WI38 (cell line): ENCODE results near the gene VASN.

Experiments
- H3K4me3 ChIP-seq: 2 replicates; pipeline ENCODE4 v1.5.1; 2011; ENCODE audit warnings: low read depth, mild to moderate bottlenecking, control low read depth, low read length
- CTCF ChIP-seq: IDR thresholded peaks from 2 replicates; pipeline ENCODE4 v1.5.1; 2012; ENCODE audit warnings: low read depth, mild to moderate bottlenecking, control low read depth, low read length

The VASN gene

DNA sequence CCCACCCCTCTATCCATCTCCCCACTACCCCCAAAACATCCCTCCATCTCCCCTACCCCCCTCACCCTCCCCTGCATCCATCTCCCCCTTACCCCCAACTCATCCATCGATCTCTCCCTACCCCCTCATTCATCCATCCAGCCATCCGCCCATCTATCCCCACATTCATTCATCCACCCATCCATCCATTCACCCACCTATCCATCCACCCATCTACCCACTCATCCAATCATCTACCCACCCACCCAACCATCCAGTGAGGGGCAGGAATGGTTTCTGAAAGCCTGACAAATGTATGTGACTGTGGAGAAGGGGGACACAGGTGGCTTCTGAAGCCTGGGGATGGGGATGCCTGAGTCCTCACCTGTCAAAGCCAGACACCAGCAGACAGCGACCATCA is 11.7 kb upstream of the VASN start:
- TF ChIP-seq CTCF = no peak
- H3K4me3 ChIP-seq = no peak overlapping the region

DNA sequence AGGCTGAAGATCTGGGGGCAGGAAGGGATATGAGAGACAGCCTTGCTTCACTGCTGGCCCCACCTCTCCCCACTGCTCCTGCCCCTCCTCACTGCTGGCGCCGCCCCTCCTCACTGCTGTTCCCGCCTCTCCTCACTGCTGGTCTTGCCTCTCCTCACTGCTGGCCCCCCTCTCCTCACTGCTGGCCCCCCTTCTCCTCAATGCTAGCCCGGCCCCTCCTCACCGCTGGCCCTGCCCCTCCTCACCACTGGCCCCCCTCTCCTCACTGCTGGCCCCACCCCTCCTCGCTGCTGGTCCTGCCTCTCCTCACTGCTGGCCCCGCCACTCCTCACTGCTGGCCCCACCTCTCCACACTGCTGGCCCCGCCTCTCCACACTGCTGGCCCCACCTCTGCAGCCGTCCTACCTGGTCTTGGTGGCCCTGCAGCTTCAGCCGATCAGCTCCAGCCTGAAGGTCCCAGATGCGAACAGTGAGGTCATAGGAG is 11.1 kb upstream of the VASN start:
- no peak for TF ChIP-seq CTCF
- H3K4me3 ChIP-seq = no peak overlapping the region

- no peak for TF ChIP-seq CTCF
- H3K4me3 ChIP-seq = no peak overlapping the region
Observed at GRCh38 chr16:4361033-4361943, 10.4 kb upstream of the VASN start.

DNA sequence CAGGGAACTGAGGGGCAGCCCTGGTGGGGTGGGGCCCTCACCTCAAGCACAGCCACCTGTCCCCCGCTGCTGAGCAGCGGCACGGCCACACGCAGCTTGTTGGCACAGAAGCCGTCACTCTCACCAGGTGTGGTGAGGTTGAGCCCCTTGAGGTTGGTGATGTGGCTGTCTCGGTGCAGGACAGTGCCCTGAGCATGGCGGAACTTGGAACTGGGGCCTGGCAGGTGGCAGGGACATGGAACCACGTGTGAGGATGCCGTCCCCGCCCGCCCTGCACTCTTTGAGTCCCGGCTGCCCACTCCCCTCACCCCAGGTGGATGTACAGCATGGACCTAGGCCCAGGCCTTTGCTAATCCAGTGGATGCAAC is 9.7 kb upstream of the VASN start:
- no peak overlapping the region for H3K4me3 ChIP-seq
- TF ChIP-seq CTCF = no peak

DNA sequence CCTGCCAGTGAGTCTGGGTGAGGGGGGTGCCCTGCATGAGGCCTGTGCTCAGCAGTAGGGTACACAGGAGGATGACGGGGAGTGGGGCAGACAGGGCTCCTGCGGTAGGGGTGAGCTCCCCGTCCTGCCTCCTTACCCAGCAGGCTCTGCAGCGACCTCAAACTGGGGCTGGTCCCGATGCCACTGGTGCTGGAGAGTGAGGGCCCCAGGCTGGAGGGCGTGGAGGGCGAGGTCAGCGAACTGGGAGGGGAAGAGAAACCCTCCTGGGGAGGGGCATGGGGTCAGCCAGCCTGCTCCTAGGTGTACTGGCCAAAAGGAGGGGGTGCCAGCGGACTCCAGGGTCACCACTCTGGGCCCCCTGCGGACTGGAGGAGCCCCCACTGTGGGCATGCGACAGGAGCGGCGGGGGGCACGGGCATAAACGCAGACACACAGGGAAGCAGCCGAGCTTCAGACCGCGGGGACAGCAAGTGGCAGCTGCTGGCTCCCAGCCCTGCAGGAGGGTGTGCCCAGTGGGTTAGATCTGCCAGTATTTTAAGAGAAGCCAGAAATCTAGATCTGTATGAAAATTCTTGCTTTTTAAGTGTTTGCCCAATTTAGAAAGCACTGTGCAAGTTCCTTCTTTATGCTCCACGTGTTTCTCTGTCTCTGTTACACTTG is 9.0 kb upstream of the VASN start:
- H3K4me3 ChIP-seq = no peak overlapping the region
- no peak for TF ChIP-seq CTCF

GRCh38 chr16:4364196-4365013 is 7.2 kb upstream of the VASN start:
- no peak for TF ChIP-seq CTCF
- no peak overlapping the region for H3K4me3 ChIP-seq
